Prostate gland (tissue), 2 donors: Measurements from ENCODE around the gene TLK2.

ENCODE experiments used
- CTCF ChIP-seq, 4 experiments: fragments of 200-600 bp in 2 of 4; fragments of 450-650 bp in 2 of 4; sonication (generic) in 2 of 4; IDR thresholded peaks; 1 replicate in 3 of 4; 2 replicates in 1 of 4; pipeline ENCODE4 v1.5.1; 2016 to 2019; ENCODE audit warnings: antibody characterized with exemption in 4 of 4, mild to moderate bottlenecking in 2 of 4, moderate library complexity in 2 of 4
- POLR2A ChIP-seq: fragments of 450-650 bp; IDR thresholded peaks from one replicate; pipeline ENCODE4 v1.6.1; 2016; ENCODE audit warnings: antibody characterized with exemption, mild to moderate bottlenecking
- POLR2AphosphoS5 ChIP-seq: sonication (generic); formaldehyde crosslinking; IDR thresholded peaks from one replicate; pipeline ENCODE4 v1.6.1; 2017; ENCODE audit warnings: antibody characterized with exemption

DNA sequence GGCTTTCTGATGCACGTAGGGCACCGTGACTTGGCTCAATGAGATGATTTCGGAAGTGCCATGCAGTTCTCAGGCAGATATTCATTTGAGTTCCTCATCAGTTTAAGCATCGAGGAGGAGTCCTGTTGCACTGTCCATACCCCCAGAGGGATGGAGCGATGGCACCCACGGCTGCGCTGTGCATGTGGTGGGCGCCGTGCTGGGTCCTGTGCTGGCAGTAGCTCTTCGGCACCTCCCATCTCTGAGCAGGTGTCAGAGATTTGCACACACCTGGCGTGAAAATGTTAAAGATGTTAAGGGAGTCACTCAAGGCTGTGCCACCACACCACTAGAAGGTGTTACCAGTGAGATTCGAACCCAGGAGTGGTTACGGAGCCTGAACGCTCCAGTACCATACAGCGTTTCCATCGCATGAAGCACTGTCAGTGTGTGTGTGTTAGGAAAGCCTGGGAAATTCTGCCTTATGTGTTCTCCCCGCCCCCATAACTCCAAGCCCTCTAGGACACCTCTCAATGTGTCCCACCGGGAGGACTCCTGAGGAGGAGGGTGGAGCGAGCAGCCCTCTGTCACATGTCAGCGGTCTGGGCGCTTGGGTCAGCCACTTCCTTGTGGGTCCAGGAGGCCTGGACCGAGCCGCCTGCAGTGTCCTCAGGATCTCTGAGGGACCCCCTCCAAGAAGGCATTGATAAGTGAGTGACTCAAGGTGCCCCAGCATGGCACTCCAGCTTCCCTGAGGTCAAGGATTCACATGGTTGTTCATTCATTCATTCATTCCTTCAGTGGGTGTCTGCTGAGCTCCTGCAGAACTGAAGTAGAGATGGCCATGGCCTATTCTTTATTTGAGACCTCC, 152.7 kb downstream of the TLK2 start:
- TF ChIP-seq CTCF (IDR thresholded peaks at IDR 0.05): no peak
- TF ChIP-seq POLR2A: no peak
- TF ChIP-seq POLR2AphosphoS5: no peak
